Large intestine (tissue), 3 donors: ENCODE data around the gene SLCO4A1. TPM values are rescaled to one million over a fixed set of nuclear protein-coding genes. Genes with fewer than 3 reads are reported as not detected.
A peak's percentile ranks its signal among the peaks of the same experiment; 100 is the strongest.

Experiments used
- DNase-seq, 2 donors: peaks; one replicate each; pipeline versions ENCODE4 v3.0.0 to v3.0.0-alpha.2; 2013
- H3K27ac ChIP-seq: one replicate; pipeline ENCODE4 v1.5.1; 2013; ENCODE audit warnings: low read length
- H3K27me3 ChIP-seq: 2 replicates; pipeline ENCODE4 v1.6.1; 2013; ENCODE audit warnings: low read length; ENCODE audit not compliant: control insufficient read depth, insufficient read depth
- H3K36me3 ChIP-seq: 2 replicates; pipeline ENCODE4 v1.6.1; 2013; ENCODE audit warnings: low read length; ENCODE audit not compliant: control insufficient read depth, insufficient read depth
- H3K4me1 ChIP-seq: one replicate; pipeline ENCODE4 v1.6.1; 2013; ENCODE audit warnings: low read length; ENCODE audit not compliant: control insufficient read depth, insufficient read depth
- H3K4me3 ChIP-seq: one replicate; pipeline ENCODE4 v1.5.1; 2013; ENCODE audit warnings: low read length
- H3K9me3 ChIP-seq: one replicate; pipeline ENCODE4 v1.6.1; 2013; ENCODE audit warnings: mild to moderate bottlenecking, low read depth, low read length, moderate library complexity; ENCODE audit not compliant: control insufficient read depth
- WGBS: methylation state at CpG from one replicate; pipeline ENCODE4 v1.1.5; 2013; ENCODE audit warnings: low lambda C conversion rate; ENCODE audit not compliant: insufficient coverage; 5-methylcytosine and 5-hydroxymethylcytosine counted together
- polyA plus RNA-seq: library from polyadenylated mRNA; unstranded; fragments of 120-200 nt; gene quantifications from one replicate; pipeline ENCODE4 v1.2.1, GENCODE V29; 2013

The SLCO4A1 gene
- polyA plus RNA-seq, 1 donor = 1.4 TPM

- H3K27ac ChIP-seq = no peak overlapping the region
- peak; percentile 23 to 41 for DNase-seq
Measured at GRCh38 chr20:62646851-62647520, 4.7 kb downstream of the SLCO4A1 start.

GRCh38 chr20:62647521-62648317 is 5.4 kb downstream of the SLCO4A1 start:
- Histone ChIP-seq H3K4me1 (peaks cover 20% of the 10 kb centered on the region), H3K9me3 (peaks cover 2% of the 10 kb centered on the region), H3K36me3 (no peaks in the 10 kb centered on the region), H3K27me3 (peaks cover 24% of the 10 kb centered on the region), H3K4me3 (no peak overlapping the region), H3K27ac (no peak overlapping the region)
- no peak for DNase-seq
- no CpG with 5 or more reads among the region's 25 CpGs for WGBS

More at GRCh38 chr20:62646851-62647520, 4.7 kb downstream of the SLCO4A1 start:
- no peak overlapping the region for H3K4me3 ChIP-seq
- WGBS = no CpG with 5 or more reads among the region's 12 CpGs
- H3K27me3 ChIP-seq = peaks cover 28% of the 10 kb centered on the region
- H3K9me3 ChIP-seq = peaks cover 2% of the 10 kb centered on the region
- H3K4me1 ChIP-seq = peaks cover 13% of the 10 kb centered on the region
- no peaks in the 10 kb centered on the region for H3K36me3 ChIP-seq

- peaks cover 23% of the 10 kb centered on the region for H3K4me1 ChIP-seq
- H3K27ac ChIP-seq = no peak overlapping the region
- H3K9me3 ChIP-seq = peaks cover 10% of the 10 kb centered on the region
- H3K36me3 ChIP-seq = no peaks in the 10 kb centered on the region
- DNase-seq = no peak
- no peak overlapping the region for H3K4me3 ChIP-seq
- peaks cover 17% of the 10 kb centered on the region for H3K27me3 ChIP-seq
- no CpG with 5 or more reads among the region's 21 CpGs for WGBS
Measured at GRCh38 chr20:62648318-62648995, 6.2 kb downstream of the SLCO4A1 start.

- Histone ChIP-seq H3K4me1 (peaks cover 24% of the 10 kb centered on the region), H3K36me3 (no peaks in the 10 kb centered on the region), H3K27ac (no peak overlapping the region), H3K27me3 (peaks cover 10% of the 10 kb centered on the region), H3K4me3 (no peak overlapping the region), H3K9me3 (peaks cover 10% of the 10 kb centered on the region)
- no CpG with 5 or more reads among the region's 6 CpGs for WGBS
- no peak for DNase-seq
Measured at GRCh38 chr20:62649140-62649539, 6.8 kb downstream of the SLCO4A1 start.

GRCh38 chr20:62650551-62651284 is 8.4 kb downstream of the SLCO4A1 start:
- Histone ChIP-seq H3K27ac (no peak overlapping the region), H3K4me3 (no peak overlapping the region), H3K9me3 (peaks cover 10% of the 10 kb centered on the region), H3K27me3 (no peaks in the 10 kb centered on the region), H3K4me1 (peaks cover 24% of the 10 kb centered on the region), H3K36me3 (no peaks in the 10 kb centered on the region)
- no CpG with 5 or more reads among the region's 24 CpGs for whole genome bisulfite sequencing
- DNase-seq = no peak

- DNase-seq = peak; percentile 23 to 37
- H3K4me1 ChIP-seq = peaks cover 24% of the 10 kb centered on the region
- no peaks in the 10 kb centered on the region for H3K36me3 ChIP-seq
- no peak overlapping the region for H3K4me3 ChIP-seq
- no CpG with 5 or more reads among the region's 24 CpGs for WGBS
- peak overlapping the region; percentile 100 for H3K27ac ChIP-seq
- H3K27me3 ChIP-seq = no peaks in the 10 kb centered on the region
- peaks cover 10% of the 10 kb centered on the region for H3K9me3 ChIP-seq
Measured at GRCh38 chr20:62651285-62652021, 9.2 kb downstream of the SLCO4A1 start.

- H3K27me3 ChIP-seq = no peaks in the 10 kb centered on the region
- DNase-seq = peak; percentile 98 to 99
- H3K36me3 ChIP-seq = no peaks in the 10 kb centered on the region
- H3K4me3 ChIP-seq = peak overlapping the region; percentile 5
- H3K27ac ChIP-seq = peak overlapping the region; percentile 100
- peaks cover 22% of the 10 kb centered on the region for H3K4me1 ChIP-seq
- H3K9me3 ChIP-seq = peaks cover 13% of the 10 kb centered on the region
- WGBS = no CpG with 5 or more reads among the region's 44 CpGs
Measured at GRCh38 chr20:62652041-62652893, 10.0 kb downstream of the SLCO4A1 start.

- H3K9me3 ChIP-seq = peaks cover 13% of the 10 kb centered on the region
- no peaks in the 10 kb centered on the region for H3K27me3 ChIP-seq
- H3K4me1 ChIP-seq = peaks cover 22% of the 10 kb centered on the region
- peak overlapping the region; percentile 100 for H3K27ac ChIP-seq
- no peak overlapping the region for H3K4me3 ChIP-seq
- no peaks in the 10 kb centered on the region for H3K36me3 ChIP-seq
- DNase-seq = no peak
- no CpG with 5 or more reads among the region's 20 CpGs for WGBS
Measured at GRCh38 chr20:62652894-62653305, 10.6 kb downstream of the SLCO4A1 start.

GRCh38 chr20:62653373-62653772 is 11.1 kb downstream of the SLCO4A1 start:
- H3K27me3 ChIP-seq = no peaks in the 10 kb centered on the region
- H3K36me3 ChIP-seq = no peaks in the 10 kb centered on the region
- peaks cover 22% of the 10 kb centered on the region for H3K4me1 ChIP-seq
- no peak overlapping the region for H3K4me3 ChIP-seq
- no CpG with 5 or more reads among the region's 12 CpGs for WGBS
- H3K27ac ChIP-seq = peak overlapping the region; percentile 100
- H3K9me3 ChIP-seq = peaks cover 13% of the 10 kb centered on the region
- no peak for DNase-seq
